Spleen (tissue), 7 donors: Measurements from ENCODE around the gene RPS18.

Experiments
- POLR2A ChIP-seq, 3 donors: fragments of 450-650 bp; IDR thresholded peaks; one replicate each; pipeline ENCODE4 v1.5.1; 2017; ENCODE audit warnings: antibody characterized with exemption in 3 of 3, mild to moderate bottlenecking in 1 of 3
- POLR2AphosphoS5 ChIP-seq, 3 donors: sonication (generic); formaldehyde crosslinking; IDR thresholded peaks; one replicate each; pipeline ENCODE4 v1.5.1; 2017; ENCODE audit warnings: antibody characterized with exemption in 3 of 3
- TF ChIP-seq, protein P1 (sequence below), 11 experiments: fragments of 200-600 bp in 7 of 11; fragments of 450-650 bp in 4 of 11; sonication (generic) in 4 of 11; IDR thresholded peaks in 8 of 11; conservative IDR thresholded peaks in 3 of 11; 1 replicate in 7 of 11; 2 replicates in 4 of 11; pipeline versions ENCODE4 v1.4.0 to v1.8.0; 2016 to 2021; ENCODE audit warnings: antibody characterized with exemption in 11 of 11, inconsistent platforms in 4 of 11, mild to moderate bottlenecking in 1 of 11
- donor health status: DM: no; HTN: no; CAD: no; lungs with moderate emphysema.
- donor health status: DM: no; HTN: no; CAD: no.
- donor health status: DM: no; HTN: no; CAD: no.

DNA sequence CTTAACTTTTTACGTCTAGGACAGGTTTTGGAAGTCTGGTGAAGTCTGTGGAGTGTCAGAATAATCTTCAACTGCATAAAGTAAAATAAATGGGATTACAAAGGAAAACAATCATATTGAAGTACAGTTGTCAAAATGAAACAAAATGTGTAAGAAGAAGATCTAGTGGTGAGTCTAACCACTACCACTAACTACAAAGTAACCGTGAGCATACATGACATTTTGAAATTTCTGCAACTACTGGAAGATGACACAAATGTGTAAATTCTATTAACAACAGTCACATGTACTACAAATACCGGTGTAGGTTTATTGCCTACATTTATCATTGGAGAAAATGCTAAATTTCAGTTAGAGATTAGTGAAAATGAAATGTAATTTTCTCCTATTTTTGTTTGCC lies 29.9 kb upstream of the RPS18 start:
- TF ChIP-seq, protein P1, sequence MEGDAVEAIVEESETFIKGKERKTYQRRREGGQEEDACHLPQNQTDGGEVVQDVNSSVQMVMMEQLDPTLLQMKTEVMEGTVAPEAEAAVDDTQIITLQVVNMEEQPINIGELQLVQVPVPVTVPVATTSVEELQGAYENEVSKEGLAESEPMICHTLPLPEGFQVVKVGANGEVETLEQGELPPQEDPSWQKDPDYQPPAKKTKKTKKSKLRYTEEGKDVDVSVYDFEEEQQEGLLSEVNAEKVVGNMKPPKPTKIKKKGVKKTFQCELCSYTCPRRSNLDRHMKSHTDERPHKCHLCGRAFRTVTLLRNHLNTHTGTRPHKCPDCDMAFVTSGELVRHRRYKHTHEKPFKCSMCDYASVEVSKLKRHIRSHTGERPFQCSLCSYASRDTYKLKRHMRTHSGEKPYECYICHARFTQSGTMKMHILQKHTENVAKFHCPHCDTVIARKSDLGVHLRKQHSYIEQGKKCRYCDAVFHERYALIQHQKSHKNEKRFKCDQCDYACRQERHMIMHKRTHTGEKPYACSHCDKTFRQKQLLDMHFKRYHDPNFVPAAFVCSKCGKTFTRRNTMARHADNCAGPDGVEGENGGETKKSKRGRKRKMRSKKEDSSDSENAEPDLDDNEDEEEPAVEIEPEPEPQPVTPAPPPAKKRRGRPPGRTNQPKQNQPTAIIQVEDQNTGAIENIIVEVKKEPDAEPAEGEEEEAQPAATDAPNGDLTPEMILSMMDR (IDR thresholded peaks at IDR 0.05 in 8 of 11, conservative IDR thresholded peaks at IDR 0.05 in 3 of 11), result no peak
- no peak for TF ChIP-seq POLR2A (IDR thresholded peaks at IDR 0.05)
- no peak for TF ChIP-seq POLR2AphosphoS5 (IDR thresholded peaks at IDR 0.05)
